Measurements from ENCODE around the gene SLC15A4. TPM values are rescaled to one million over a fixed set of nuclear protein-coding genes. Genes with fewer than 3 reads are reported as not detected.
"Not testable (repeated sequence)": the region's sequence is repeated elsewhere in the genome, so short reads cannot be mapped to it uniquely, and the experiment has no call there.

Gene SLC15A4
- total and polyA plus RNA-seq, 7 experiments from 2014 or later = 1.9 to 44.5 (median 11.0) TPM

DNA sequence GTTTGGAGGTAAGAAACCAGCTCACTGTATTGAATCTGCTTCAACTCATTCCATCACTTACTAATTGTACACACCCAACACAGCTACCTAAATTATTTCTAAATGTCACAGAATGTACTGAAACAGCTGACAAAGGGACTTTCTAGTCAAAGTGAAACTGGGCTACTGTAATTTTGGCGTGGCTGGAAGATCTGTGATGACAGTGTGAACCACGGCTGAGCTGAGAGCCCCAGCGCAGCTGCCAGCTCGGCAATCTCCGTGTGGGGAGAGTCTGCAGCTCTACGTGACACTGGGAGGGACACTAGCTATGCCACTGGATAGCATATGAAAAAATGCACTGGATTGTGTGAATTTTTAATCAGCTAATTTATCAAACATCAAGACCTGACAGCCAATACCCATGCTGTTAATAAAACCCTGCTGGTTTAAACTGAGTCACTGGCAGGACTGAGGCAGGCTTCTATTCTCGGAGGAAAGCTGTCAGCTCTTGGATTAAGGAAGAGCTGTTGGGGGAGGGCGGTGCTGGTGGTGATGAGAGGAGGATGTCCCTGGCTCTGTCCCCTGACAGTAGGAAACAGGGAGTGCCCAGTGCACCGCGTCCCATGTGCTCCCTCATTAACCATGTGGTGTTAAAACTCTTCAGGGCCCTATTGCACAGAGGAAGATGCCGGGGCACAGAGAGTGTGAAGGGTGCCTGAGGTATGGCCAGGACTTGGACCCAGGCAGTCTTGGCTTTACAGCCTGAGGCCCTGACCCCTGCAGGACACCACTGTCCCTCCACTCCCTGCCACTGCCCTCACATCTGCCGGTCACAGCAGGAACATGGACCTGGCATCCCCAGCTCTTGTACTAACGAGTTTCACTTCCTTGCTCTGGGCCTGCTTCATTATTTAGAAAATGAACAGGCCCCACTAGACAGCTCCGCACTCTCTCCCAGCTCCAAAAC lies 13.3 kb downstream of the SLC15A4 start:
- H3K9me3 ChIP-seq (ENCODE audit: control insufficient read depth in 2 of 3, low read length in 3 of 3) = no peaks in the 10 kb centered on the region
- no peak overlapping the region for H3K27ac ChIP-seq (ENCODE audit: low read depth, low read length)
- DNase-seq (peak in 1 of 9 donors; percentile 51), ATAC-seq (peak; percentile 75)
- ChIA-PET CTCF (no interaction called here), POLR2A (no interaction called here)
- peaks cover 8 to 33% (median 9%) of the 10 kb centered on the region in 3 experiments for H3K36me3 ChIP-seq (ENCODE audit: control insufficient read depth in 2 of 3, insufficient read depth in 3 of 3, low read length in 3 of 3)
- Mint-ChIP-seq H3K4me3 (peak overlapping the region in 5 of 10 donors; percentile 3 to 76 (median 28)), H3K27me3 (no peaks in the 10 kb centered on the region), H3K9me3 (peaks cover 0 to 2% (median 0%) of the 10 kb centered on the region in 11 donors), H3K4me1 (peaks cover 17 to 52% (median 29%) of the 10 kb centered on the region in 7 donors), H3K36me3 (peaks cover 11 to 54% (median 40%) of the 10 kb centered on the region in 5 donors), H3K27ac (peak overlapping the region in 6 of 9 donors; percentile 12 to 88 (median 43))
- no peaks in the 10 kb centered on the region for H3K27me3 ChIP-seq (ENCODE audit: control insufficient read depth in 2 of 2, insufficient read depth in 2 of 2, low read length in 2 of 2)
- H3K4me1 ChIP-seq (ENCODE audit: control insufficient read depth in 2 of 2, insufficient read depth in 2 of 2, low read length in 2 of 2) = peaks cover 0 to 24% of the 10 kb centered on the region in 2 donors
- intact Hi-C loops (cut with micrococcal nuclease) = loop anchor here in 1 of 2 donors (1.0 to 10.0 kb wide), 3 partner anchors 14 to 1246 kb away; no protein-coding TSS in a partner anchor
- no peak overlapping the region for H3K4me3 ChIP-seq (ENCODE audit: low read length)

GRCh38 chr12:128808651-128809050 lies 15.1 kb downstream of the SLC15A4 start:
- Mint-ChIP-seq H3K4me1 (peaks cover 14 to 44% (median 21%) of the 10 kb centered on the region in 7 donors), H3K36me3 (peaks cover 3 to 55% (median 40%) of the 10 kb centered on the region in 5 donors), H3K9me3 (peaks cover 0 to 3% (median 0%) of the 10 kb centered on the region in 11 donors), H3K4me3 (no peak overlapping the region), H3K27ac (no peak overlapping the region), H3K27me3 (no peaks in the 10 kb centered on the region)
- Histone ChIP-seq H3K4me1 (ENCODE audit: control insufficient read depth in 2 of 2, insufficient read depth in 2 of 2, low read length in 2 of 2) (peaks cover 0 to 24% of the 10 kb centered on the region in 2 donors), H3K36me3 (ENCODE audit: control insufficient read depth in 2 of 3, insufficient read depth in 3 of 3, low read length in 3 of 3) (peaks cover 0 to 34% (median 8%) of the 10 kb centered on the region in 3 experiments), H3K27ac (ENCODE audit: low read depth, low read length) (no peak overlapping the region), H3K27me3 (ENCODE audit: control insufficient read depth in 2 of 2, insufficient read depth in 2 of 2, low read length in 2 of 2) (no peaks in the 10 kb centered on the region), H3K9me3 (ENCODE audit: control insufficient read depth in 2 of 3, low read length in 3 of 3) (no peaks in the 10 kb centered on the region), H3K4me3 (ENCODE audit: low read length) (no peak overlapping the region)
- POLR2A ChIA-PET = no interaction called here
- DNase-seq = no peak
- CTCF ChIA-PET = no interaction called here
- intact Hi-C loops (cut with micrococcal nuclease) = no loop called here
- ATAC-seq = no peak

GRCh38 chr12:128807161-128807724 lies 16.5 kb downstream of the SLC15A4 start:
- Histone ChIP-seq H3K36me3 (ENCODE audit: control insufficient read depth in 2 of 3, insufficient read depth in 3 of 3, low read length in 3 of 3) (peaks cover 0 to 32% (median 8%) of the 10 kb centered on the region in 3 experiments), H3K27me3 (ENCODE audit: control insufficient read depth in 2 of 2, insufficient read depth in 2 of 2, low read length in 2 of 2) (no peaks in the 10 kb centered on the region), H3K9me3 (ENCODE audit: control insufficient read depth in 2 of 3, low read length in 3 of 3) (no peaks in the 10 kb centered on the region), H3K4me3 (ENCODE audit: low read length) (no peak overlapping the region), H3K27ac (ENCODE audit: low read depth, low read length) (no peak overlapping the region), H3K4me1 (ENCODE audit: control insufficient read depth in 2 of 2, insufficient read depth in 2 of 2, low read length in 2 of 2) (peaks cover 0 to 17% of the 10 kb centered on the region in 2 donors)
- Mint-ChIP-seq H3K4me1 (peaks cover 12 to 38% (median 27%) of the 10 kb centered on the region in 7 donors), H3K27ac (no peak overlapping the region), H3K4me3 (no peak overlapping the region), H3K36me3 (peaks cover 3 to 58% (median 44%) of the 10 kb centered on the region in 5 donors), H3K9me3 (peaks cover 0 to 3% (median 0%) of the 10 kb centered on the region in 11 donors), H3K27me3 (no peaks in the 10 kb centered on the region)
- intact Hi-C loops (cut with micrococcal nuclease) = no loop called here
- DNase-seq (no peak), ATAC-seq (peak; percentile 65)
- CTCF ChIA-PET = no interaction called here
- POLR2A ChIA-PET = no interaction called here

- DNase-seq = no peak
- H3K36me3 Mint-ChIP-seq = peaks cover 3 to 59% (median 40%) of the 10 kb centered on the region in 5 donors
- peaks cover 0 to 12% of the 10 kb centered on the region in 2 donors for H3K4me1 ChIP-seq (ENCODE audit: control insufficient read depth in 2 of 2, insufficient read depth in 2 of 2, low read length in 2 of 2)
- H3K9me3 ChIP-seq (ENCODE audit: control insufficient read depth in 2 of 3, low read length in 3 of 3) = no peaks in the 10 kb centered on the region
- peaks cover 0 to 32% (median 8%) of the 10 kb centered on the region in 3 experiments for H3K36me3 ChIP-seq (ENCODE audit: control insufficient read depth in 2 of 3, insufficient read depth in 3 of 3, low read length in 3 of 3)
- peaks cover 8 to 37% (median 22%) of the 10 kb centered on the region in 7 donors for H3K4me1 Mint-ChIP-seq
- no peak for ATAC-seq
- H3K27ac ChIP-seq (ENCODE audit: low read depth, low read length) = no peak overlapping the region
- intact Hi-C loops (cut with micrococcal nuclease) = no loop called here
- ChIA-PET POLR2A (no interaction called here), CTCF (no interaction called here)
- no peak overlapping the region for H3K4me3 ChIP-seq (ENCODE audit: low read length)
- no peak overlapping the region for H3K27ac Mint-ChIP-seq
- H3K27me3 Mint-ChIP-seq = no peaks in the 10 kb centered on the region
- peaks cover 0 to 3% (median 0%) of the 10 kb centered on the region in 11 donors for H3K9me3 Mint-ChIP-seq
- H3K4me3 Mint-ChIP-seq = no peak overlapping the region
- no peaks in the 10 kb centered on the region for H3K27me3 ChIP-seq (ENCODE audit: control insufficient read depth in 2 of 2, insufficient read depth in 2 of 2, low read length in 2 of 2)
These were observed 17.2 kb downstream of the SLC15A4 start for GRCh38 chr12:128806573-128806972.

DNA sequence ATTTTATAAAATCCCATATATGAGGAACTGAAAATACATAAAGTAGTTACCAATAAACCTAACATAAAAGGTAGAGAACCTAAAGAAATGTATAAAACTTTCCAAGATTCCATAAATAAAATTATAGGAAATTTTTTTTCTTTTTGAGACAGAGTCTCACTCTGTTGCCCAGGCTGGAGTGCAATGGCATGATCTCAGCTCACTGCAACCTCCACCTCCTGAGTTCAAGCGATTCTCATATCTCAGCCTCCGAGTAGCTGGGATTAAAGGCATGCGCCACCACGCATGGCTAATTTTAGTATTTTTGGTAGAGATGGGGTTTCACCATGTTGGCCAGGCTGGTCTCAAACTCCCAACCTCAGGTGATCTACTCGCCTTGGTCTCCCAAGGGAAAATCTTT lies 18.4 kb downstream of the SLC15A4 start:
- H3K4me3 ChIP-seq (ENCODE audit: low read length); H3K27me3 ChIP-seq (ENCODE audit: control insufficient read depth in 2 of 2, insufficient read depth in 2 of 2, low read length in 2 of 2); H3K9me3 Mint-ChIP-seq; POLR2A ChIA-PET; H3K4me1 ChIP-seq (ENCODE audit: control insufficient read depth in 2 of 2, insufficient read depth in 2 of 2, low read length in 2 of 2); DNase-seq; H3K27ac ChIP-seq (ENCODE audit: low read depth, low read length); H3K9me3 ChIP-seq (ENCODE audit: control insufficient read depth in 2 of 3, low read length in 3 of 3); H3K27me3 Mint-ChIP-seq; ATAC-seq; CTCF ChIA-PET; H3K27ac Mint-ChIP-seq; intact Hi-C loops (cut with micrococcal nuclease); H3K4me3 Mint-ChIP-seq: not testable (repeated sequence)
- peaks cover 0 to 29% (median 11%) of the 10 kb centered on the region in 7 donors for H3K4me1 Mint-ChIP-seq
- peaks cover 6 to 70% (median 47%) of the 10 kb centered on the region in 5 donors for H3K36me3 Mint-ChIP-seq
- peaks cover 0 to 41% (median 13%) of the 10 kb centered on the region in 3 experiments for H3K36me3 ChIP-seq (ENCODE audit: control insufficient read depth in 2 of 3, insufficient read depth in 3 of 3, low read length in 3 of 3)

DNA sequence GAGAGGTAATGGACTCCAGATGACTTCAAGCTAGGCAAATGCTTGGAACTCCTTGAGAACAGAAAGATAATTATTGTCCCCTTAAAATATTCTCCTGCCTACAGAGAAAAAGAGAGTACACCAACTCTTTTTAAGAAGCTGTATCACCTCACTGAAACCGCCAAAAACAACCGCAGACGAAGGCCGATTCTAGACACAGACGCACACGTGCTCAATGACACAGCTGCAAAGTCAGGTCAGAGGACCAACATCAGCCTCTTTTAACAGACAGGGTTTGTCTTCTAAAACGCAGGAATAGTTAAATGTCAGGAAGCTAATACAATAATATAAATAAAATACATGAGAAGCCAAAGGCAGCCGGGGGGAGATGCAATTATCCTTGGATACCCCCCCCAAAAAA lies 19.0 kb downstream of the SLC15A4 start:
- Mint-ChIP-seq H3K9me3 (peaks cover 0 to 3% (median 0%) of the 10 kb centered on the region in 11 donors), H3K36me3 (peaks cover 10 to 76% (median 51%) of the 10 kb centered on the region in 5 donors), H3K27me3 (no peaks in the 10 kb centered on the region), H3K4me1 (peaks cover 0 to 23% (median 6%) of the 10 kb centered on the region in 7 donors), H3K4me3 (no peak overlapping the region), H3K27ac (no peak overlapping the region)
- POLR2A ChIA-PET = no interaction called here
- peaks cover 0 to 41% (median 16%) of the 10 kb centered on the region in 3 experiments for H3K36me3 ChIP-seq (ENCODE audit: control insufficient read depth in 2 of 3, insufficient read depth in 3 of 3, low read length in 3 of 3)
- H3K4me1 ChIP-seq (ENCODE audit: control insufficient read depth in 2 of 2, insufficient read depth in 2 of 2, low read length in 2 of 2) = peaks cover 0 to 2% of the 10 kb centered on the region in 2 donors
- no peak for DNase-seq
- no peak overlapping the region for H3K27ac ChIP-seq (ENCODE audit: low read depth, low read length)
- intact Hi-C loops (cut with micrococcal nuclease) = no loop called here
- no peaks in the 10 kb centered on the region for H3K27me3 ChIP-seq (ENCODE audit: control insufficient read depth in 2 of 2, insufficient read depth in 2 of 2, low read length in 2 of 2)
- no peak for ATAC-seq
- no peaks in the 10 kb centered on the region for H3K9me3 ChIP-seq (ENCODE audit: control insufficient read depth in 2 of 3, low read length in 3 of 3)
- CTCF ChIA-PET = interaction anchor here (0.7 kb wide), 1 partner anchor 162 kb away, joined by 3 read pairs; no protein-coding TSS in a partner anchor
- no peak overlapping the region for H3K4me3 ChIP-seq (ENCODE audit: low read length)

Data from naive thymus-derived CD4-positive, alpha-beta T cell (primary cell).